Neural progenitor cell (in vitro differentiated cells): ENCODE measurements around the gene DNAI2. TPM values are rescaled to one million over a fixed set of nuclear protein-coding genes. Genes with fewer than 3 reads are reported as not detected.

Experiments
- DNase-seq: peaks from one replicate; pipeline ENCODE4 v3.0.0-alpha.2; 2016; ENCODE audit warnings: low spot score
- H2AFZ ChIP-seq: fragments of 200-600 bp; sonication (generic); replicated peaks from 2 replicates; pipeline ENCODE4 v1.6.1; 2016; ENCODE audit warnings: antibody characterized with exemption
- H3F3A ChIP-seq: fragments of 200-600 bp; sonication (generic); 2 replicates; pipeline ENCODE4 v1.6.1; 2016; ENCODE audit warnings: antibody characterized with exemption, low read depth
- H3K27ac ChIP-seq: fragments of 200-600 bp; sonication (generic); 2 replicates; pipeline ENCODE4 v1.5.1; 2016; ENCODE audit warnings: mild to moderate bottlenecking
- H3K27me3 ChIP-seq: fragments of 200-600 bp; sonication (generic); 2 replicates; pipeline ENCODE4 v1.6.1; 2016; ENCODE audit warnings: mild to moderate bottlenecking, moderate library complexity
- H3K36me3 ChIP-seq: fragments of 200-600 bp; sonication (generic); 2 replicates; pipeline ENCODE4 v1.5.1; 2016
- H3K4me1 ChIP-seq: fragments of 200-600 bp; sonication (generic); 2 replicates; pipeline ENCODE4 v1.6.1; 2016; ENCODE audit warnings: mixed run types
- H3K4me2 ChIP-seq: fragments of 200-600 bp; sonication (generic); 2 replicates; pipeline ENCODE4 v1.6.1; 2016
- H3K4me3 ChIP-seq: fragments of 200-600 bp; sonication (generic); 2 replicates; pipeline ENCODE4 v1.5.1; 2016
- H3K79me2 ChIP-seq: fragments of 200-600 bp; sonication (generic); 2 replicates; pipeline ENCODE4 v1.6.1; 2016; ENCODE audit warnings: low read depth
- H3K9ac ChIP-seq: fragments of 200-600 bp; sonication (generic); 2 replicates; pipeline ENCODE4 v1.6.1; 2016
- H3K9me3 ChIP-seq: fragments of 200-600 bp; sonication (generic); 2 replicates; pipeline ENCODE4 v1.5.1; 2016; ENCODE audit warnings: low read depth
- H4K20me1 ChIP-seq: fragments of 200-600 bp; sonication (generic); 2 replicates; pipeline ENCODE4 v1.6.1; 2016; ENCODE audit warnings: low read depth
- H3K27ac Mint-ChIP-seq: 3 replicates; pipeline ENCODE4 v1.8.0; 2021; ENCODE audit warnings: mixed read lengths
- H3K27me3 Mint-ChIP-seq: 2 replicates; pipeline ENCODE4 v1.8.0; 2022; ENCODE audit warnings: low read depth, mild to moderate bottlenecking, inconsistent platforms, moderate library complexity, mixed read lengths; ENCODE audit not compliant: insufficient read depth
- H3K36me3 Mint-ChIP-seq: 3 replicates; pipeline ENCODE4 v1.8.0; 2021; ENCODE audit warnings: mixed read lengths
- H3K4me1 Mint-ChIP-seq: 3 replicates; pipeline ENCODE4 v1.8.0; 2021; ENCODE audit warnings: mixed read lengths
- H3K4me3 Mint-ChIP-seq: 3 replicates; pipeline ENCODE4 v1.8.0; 2021; ENCODE audit warnings: mild to moderate bottlenecking, moderate library complexity, mixed read lengths
- H3K9me3 Mint-ChIP-seq: 3 replicates; pipeline ENCODE4 v1.8.0; 2020; ENCODE audit warnings: mixed read lengths
- EZH2 ChIP-seq: fragments of 200-600 bp; sonication (generic); IDR thresholded peaks from 2 replicates; pipeline ENCODE4 v1.6.1; 2017; ENCODE audit warnings: antibody characterized with exemption, mild to moderate bottlenecking, moderate library complexity
- EZH2phosphoT487 ChIP-seq: fragments of 200-600 bp; sonication (generic); IDR thresholded peaks from 2 replicates; pipeline ENCODE4 v1.6.1; 2017; ENCODE audit warnings: antibody characterized with exemption
- total RNA-seq: library from RNA; depleted of rRNA; stranded (reverse); fragments of >200 nt; gene quantifications from 2 replicates; pipeline ENCODE4 v1.2.3, GENCODE V29; 2015; ENCODE audit warnings: low replicate concordance
- TF ChIP-seq, protein P1 (sequence below): fragments of 200-600 bp; sonication (generic); IDR thresholded peaks from 2 replicates; pipeline ENCODE4 v1.5.1; 2017; ENCODE audit warnings: antibody characterized with exemption, mild to moderate bottlenecking

The DNAI2 gene
- total RNA-seq, 1 donor from 2014 or later: not detected

DNA sequence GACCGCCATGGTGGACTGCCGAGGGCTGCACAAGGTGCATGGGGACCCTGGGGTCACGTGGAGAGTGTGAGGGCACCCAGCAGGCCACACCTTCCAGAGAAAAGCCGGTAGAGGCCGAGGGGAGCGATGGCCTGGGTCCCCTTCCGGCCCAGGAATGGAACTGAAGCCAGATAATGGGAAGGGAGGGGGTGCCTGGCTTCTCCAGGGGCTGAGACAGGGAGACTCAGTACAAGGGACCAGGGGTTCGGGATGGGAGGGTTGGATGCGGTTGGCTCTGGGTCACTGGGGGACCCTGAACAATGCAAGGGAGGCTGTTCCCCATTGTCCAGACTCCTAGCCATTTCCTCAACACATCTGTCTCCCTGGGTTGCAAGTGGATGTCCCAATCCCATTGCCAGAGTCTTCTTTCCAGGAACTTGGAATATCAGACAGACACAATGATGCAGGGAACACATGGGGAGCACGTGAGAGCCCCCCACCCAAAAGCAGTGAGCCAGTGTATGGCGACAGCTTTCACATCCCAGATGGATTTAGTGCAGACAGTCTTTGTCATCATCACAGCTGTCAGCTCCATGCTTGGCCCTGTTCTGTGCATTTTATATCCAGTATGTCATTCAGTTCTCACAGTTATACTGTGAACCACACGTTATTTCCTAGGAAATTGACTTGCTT lies 23.6 kb upstream of the DNAI2 start:
- H3K9ac ChIP-seq: no peak overlapping the region
- H3K9me3 ChIP-seq: no peaks in the 10 kb centered on the region
- Mint-ChIP-seq H3K4me1 (peaks cover 28% of the 10 kb centered on the region), H3K27me3 (peaks cover 9% of the 10 kb centered on the region), H3K9me3 (peaks cover 4% of the 10 kb centered on the region), H3K36me3 (peaks cover 14% of the 10 kb centered on the region), H3K4me3 (no peak overlapping the region), H3K27ac (peak overlapping the region; percentile 44)
- no peaks in the 10 kb centered on the region for H4K20me1 ChIP-seq
- peaks cover 18% of the 10 kb centered on the region for H3K4me1 ChIP-seq
- H3K27ac ChIP-seq: no peak overlapping the region
- no peaks in the 10 kb centered on the region for H3K79me2 ChIP-seq
- H3K27me3 ChIP-seq: no peaks in the 10 kb centered on the region
- no peaks in the 10 kb centered on the region for H3K36me3 ChIP-seq
- TF ChIP-seq EZH2: no peak
- TF ChIP-seq, protein P1, sequence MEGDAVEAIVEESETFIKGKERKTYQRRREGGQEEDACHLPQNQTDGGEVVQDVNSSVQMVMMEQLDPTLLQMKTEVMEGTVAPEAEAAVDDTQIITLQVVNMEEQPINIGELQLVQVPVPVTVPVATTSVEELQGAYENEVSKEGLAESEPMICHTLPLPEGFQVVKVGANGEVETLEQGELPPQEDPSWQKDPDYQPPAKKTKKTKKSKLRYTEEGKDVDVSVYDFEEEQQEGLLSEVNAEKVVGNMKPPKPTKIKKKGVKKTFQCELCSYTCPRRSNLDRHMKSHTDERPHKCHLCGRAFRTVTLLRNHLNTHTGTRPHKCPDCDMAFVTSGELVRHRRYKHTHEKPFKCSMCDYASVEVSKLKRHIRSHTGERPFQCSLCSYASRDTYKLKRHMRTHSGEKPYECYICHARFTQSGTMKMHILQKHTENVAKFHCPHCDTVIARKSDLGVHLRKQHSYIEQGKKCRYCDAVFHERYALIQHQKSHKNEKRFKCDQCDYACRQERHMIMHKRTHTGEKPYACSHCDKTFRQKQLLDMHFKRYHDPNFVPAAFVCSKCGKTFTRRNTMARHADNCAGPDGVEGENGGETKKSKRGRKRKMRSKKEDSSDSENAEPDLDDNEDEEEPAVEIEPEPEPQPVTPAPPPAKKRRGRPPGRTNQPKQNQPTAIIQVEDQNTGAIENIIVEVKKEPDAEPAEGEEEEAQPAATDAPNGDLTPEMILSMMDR: no peak
- TF ChIP-seq EZH2phosphoT487: no peak
- peaks cover 13% of the 10 kb centered on the region for H3F3A ChIP-seq
- H3K4me2 ChIP-seq: no peak overlapping the region
- H2AFZ ChIP-seq: peak overlapping the region; percentile 79
- no peak overlapping the region for H3K4me3 ChIP-seq
- DNase-seq: no peak

DNA sequence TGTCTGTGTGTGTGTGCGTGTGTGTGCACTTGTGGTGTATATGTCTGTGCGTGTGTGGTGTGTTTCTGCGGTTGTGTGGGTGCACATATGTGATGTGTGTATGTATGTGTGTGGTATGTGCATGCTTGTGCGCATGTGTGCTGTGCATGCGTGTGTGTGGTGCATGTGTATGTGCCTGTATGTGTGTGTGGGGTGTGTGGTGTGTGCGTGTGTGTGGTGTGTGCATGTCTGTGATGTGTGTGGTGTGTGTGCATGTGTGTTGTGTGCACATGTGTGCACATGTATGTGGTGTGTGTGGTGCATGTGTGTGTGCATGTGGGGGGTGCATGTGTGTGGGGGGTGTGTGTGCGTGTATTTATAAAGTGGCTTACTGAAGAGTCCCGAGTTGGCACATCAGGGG lies 23.0 kb upstream of the DNAI2 start:
- no peaks in the 10 kb centered on the region for H3K79me2 ChIP-seq
- H3K9ac ChIP-seq: no peak overlapping the region
- DNase-seq: no peak
- H3F3A ChIP-seq: peaks cover 8% of the 10 kb centered on the region
- no peaks in the 10 kb centered on the region for H3K27me3 ChIP-seq
- Mint-ChIP-seq H3K4me3 (no peak overlapping the region), H3K27ac (peak overlapping the region; percentile 11), H3K27me3 (peaks cover 11% of the 10 kb centered on the region), H3K36me3 (peaks cover 14% of the 10 kb centered on the region), H3K9me3 (peaks cover 4% of the 10 kb centered on the region), H3K4me1 (peaks cover 23% of the 10 kb centered on the region)
- TF ChIP-seq EZH2phosphoT487 (no peak), EZH2 (no peak)
- TF ChIP-seq, protein P1: no peak
- no peaks in the 10 kb centered on the region for H4K20me1 ChIP-seq
- H3K4me2 ChIP-seq: no peak overlapping the region
- no peak overlapping the region for H3K4me3 ChIP-seq
- H2AFZ ChIP-seq: no peak overlapping the region
- H3K4me1 ChIP-seq: peaks cover 13% of the 10 kb centered on the region
- no peak overlapping the region for H3K27ac ChIP-seq
- no peaks in the 10 kb centered on the region for H3K36me3 ChIP-seq
- H3K9me3 ChIP-seq: no peaks in the 10 kb centered on the region

DNA sequence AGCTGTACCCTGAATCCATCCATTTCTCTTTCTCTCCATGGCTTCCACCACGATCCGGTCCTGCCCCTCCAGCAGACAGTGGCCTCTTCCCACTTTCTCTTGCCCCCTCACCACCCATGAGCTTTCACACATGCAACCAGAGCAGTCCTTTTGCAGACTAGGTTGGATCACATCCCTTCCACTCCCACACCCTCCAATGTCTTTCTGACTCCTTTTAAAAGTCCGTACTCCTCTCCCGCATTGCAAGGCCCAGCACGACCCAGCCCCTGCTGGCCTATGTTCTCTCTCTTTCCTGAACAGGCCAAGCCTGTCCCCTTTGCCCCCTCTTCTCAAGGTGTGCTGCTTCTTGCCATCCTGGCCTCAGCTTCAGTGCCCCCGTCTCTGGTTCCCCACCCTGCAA lies 22.5 kb upstream of the DNAI2 start:
- H3K4me1 ChIP-seq: peaks cover 9% of the 10 kb centered on the region
- H3K36me3 ChIP-seq: no peaks in the 10 kb centered on the region
- no peaks in the 10 kb centered on the region for H3K79me2 ChIP-seq
- H3K4me2 ChIP-seq: no peak overlapping the region
- Mint-ChIP-seq H3K27me3 (peaks cover 10% of the 10 kb centered on the region), H3K36me3 (peaks cover 13% of the 10 kb centered on the region), H3K27ac (peak overlapping the region; percentile 40), H3K9me3 (peaks cover 3% of the 10 kb centered on the region), H3K4me3 (no peak overlapping the region), H3K4me1 (peaks cover 18% of the 10 kb centered on the region)
- H3F3A ChIP-seq: peaks cover 2% of the 10 kb centered on the region
- H3K27ac ChIP-seq: no peak overlapping the region
- no peak for DNase-seq
- H3K9ac ChIP-seq: no peak overlapping the region
- H3K4me3 ChIP-seq: no peak overlapping the region
- no peak overlapping the region for H2AFZ ChIP-seq
- no peaks in the 10 kb centered on the region for H4K20me1 ChIP-seq
- H3K9me3 ChIP-seq: no peaks in the 10 kb centered on the region
- no peaks in the 10 kb centered on the region for H3K27me3 ChIP-seq
- TF ChIP-seq EZH2: no peak
- TF ChIP-seq, protein P1: no peak
- no peak for TF ChIP-seq EZH2phosphoT487
